IPS DF 6.9 (cell line): ENCODE results near the gene MAD1L1.

ENCODE experiments used
- DNase-seq: peaks from one replicate; pipeline ENCODE4 v3.0.0-alpha.2; 2013; ENCODE audit warnings: low read depth, low spot score
- H3K27ac ChIP-seq: one replicate; pipeline ENCODE4 v1.5.1; 2013; ENCODE audit warnings: low read length, control low read depth
- H3K27me3 ChIP-seq: 2 replicates; pipeline ENCODE4 v1.6.1; 2013; ENCODE audit warnings: mild to moderate bottlenecking, low read length; ENCODE audit not compliant: control insufficient read depth, insufficient read depth
- H3K36me3 ChIP-seq: 2 replicates; pipeline ENCODE4 v1.6.1; 2013; ENCODE audit warnings: low read length; ENCODE audit not compliant: control insufficient read depth, insufficient read depth
- H3K4me1 ChIP-seq: 2 replicates; pipeline ENCODE4 v1.6.1; 2013; ENCODE audit warnings: low read length; ENCODE audit not compliant: control insufficient read depth, insufficient read depth
- H3K4me3 ChIP-seq: 2 replicates; pipeline ENCODE4 v1.5.1; 2013; ENCODE audit warnings: mild to moderate bottlenecking, low read length
- H3K9me3 ChIP-seq: 2 replicates; pipeline ENCODE4 v1.6.1; 2013; ENCODE audit warnings: low read length, inconsistent platforms; ENCODE audit not compliant: control insufficient read depth, insufficient read depth
- WGBS: extraction: QIAGEN DNeasy Blood & Tissue Kit; methylation state at CpG from one replicate; pipeline ENCODE4 v1.1.7; 2013; ENCODE audit warnings: mixed read lengths, missing lambda C conversion rate; ENCODE audit not compliant: insufficient read length, insufficient coverage; 5-methylcytosine and 5-hydroxymethylcytosine counted together

MAD1L1 gene

GRCh38 chr7:2013381-2014311, 219.1 kb downstream of the MAD1L1 start:
- Histone ChIP-seq H3K4me1 (no peaks in the 10 kb centered on the region), H3K9me3 (no peaks in the 10 kb centered on the region), H3K27me3 (no peaks in the 10 kb centered on the region), H3K4me3 (no peak overlapping the region), H3K36me3 (peaks cover 5% of the 10 kb centered on the region; the same call in 1 of the 2 replicates), H3K27ac (no peak overlapping the region)
- DNase-seq = no peak
- no CpG with 5 or more reads among the region's 34 CpGs for WGBS

- DNase-seq = no peak
- no peak overlapping the region for H3K4me3 ChIP-seq
- H3K9me3 ChIP-seq = no peaks in the 10 kb centered on the region
- no peaks in the 10 kb centered on the region for H3K4me1 ChIP-seq
- peaks cover 5% of the 10 kb centered on the region; the same call in 1 of the 2 replicates for H3K36me3 ChIP-seq
- no peak overlapping the region for H3K27ac ChIP-seq
- no peaks in the 10 kb centered on the region for H3K27me3 ChIP-seq
- no CpG with 5 or more reads among the region's 8 CpGs for WGBS
Measured at GRCh38 chr7:2012981-2013380, 219.8 kb downstream of the MAD1L1 start.

GRCh38 chr7:2012044-2012900, 220.5 kb downstream of the MAD1L1 start:
- no CpG with 5 or more reads among the region's 28 CpGs for WGBS
- no peaks in the 10 kb centered on the region for H3K9me3 ChIP-seq
- H3K36me3 ChIP-seq = peaks cover 5% of the 10 kb centered on the region; the same call in 1 of the 2 replicates
- H3K27ac ChIP-seq = no peak overlapping the region
- H3K27me3 ChIP-seq = no peaks in the 10 kb centered on the region
- no peak for DNase-seq
- no peak overlapping the region for H3K4me3 ChIP-seq
- no peaks in the 10 kb centered on the region for H3K4me1 ChIP-seq

GRCh38 chr7:2011266-2012043, 221.3 kb downstream of the MAD1L1 start:
- no CpG with 5 or more reads among the region's 17 CpGs for WGBS
- Histone ChIP-seq H3K4me1 (no peaks in the 10 kb centered on the region), H3K9me3 (no peaks in the 10 kb centered on the region), H3K36me3 (peaks cover 5% of the 10 kb centered on the region; the same call in 1 of the 2 replicates), H3K27me3 (no peaks in the 10 kb centered on the region), H3K4me3 (no peak overlapping the region), H3K27ac (no peak overlapping the region)
- no peak for DNase-seq

GRCh38 chr7:2010551-2011265, 222.0 kb downstream of the MAD1L1 start:
- Histone ChIP-seq H3K36me3 (peaks cover 5% of the 10 kb centered on the region; the same call in 1 of the 2 replicates), H3K27ac (no peak overlapping the region), H3K9me3 (no peaks in the 10 kb centered on the region), H3K4me3 (no peak overlapping the region), H3K4me1 (no peaks in the 10 kb centered on the region), H3K27me3 (no peaks in the 10 kb centered on the region)
- DNase-seq = no peak
- WGBS = no CpG with 5 or more reads among the region's 29 CpGs

GRCh38 chr7:2010101-2010500, 222.6 kb downstream of the MAD1L1 start:
- no CpG with 5 or more reads among the region's 17 CpGs for WGBS
- Histone ChIP-seq H3K4me1 (no peaks in the 10 kb centered on the region), H3K36me3 (peaks cover 5% of the 10 kb centered on the region; the same call in 1 of the 2 replicates), H3K9me3 (no peaks in the 10 kb centered on the region), H3K27ac (no peak overlapping the region), H3K4me3 (no peak overlapping the region), H3K27me3 (no peaks in the 10 kb centered on the region)
- no peak for DNase-seq

- no peak overlapping the region for H3K27ac ChIP-seq
- no CpG with 5 or more reads among the region's 16 CpGs for WGBS
- H3K4me1 ChIP-seq = no peaks in the 10 kb centered on the region
- DNase-seq = no peak
- no peaks in the 10 kb centered on the region for H3K27me3 ChIP-seq
- peaks cover 5% of the 10 kb centered on the region; the same call in 1 of the 2 replicates for H3K36me3 ChIP-seq
- no peaks in the 10 kb centered on the region for H3K9me3 ChIP-seq
- no peak overlapping the region for H3K4me3 ChIP-seq
Measured at GRCh38 chr7:2009541-2010001, 223.2 kb downstream of the MAD1L1 start.

- Histone ChIP-seq H3K27ac (no peak overlapping the region), H3K4me3 (no peak overlapping the region), H3K27me3 (no peaks in the 10 kb centered on the region), H3K9me3 (no peaks in the 10 kb centered on the region), H3K4me1 (no peaks in the 10 kb centered on the region), H3K36me3 (peaks cover 2% of the 10 kb centered on the region; the same call in 1 of the 2 replicates)
- no CpG with 5 or more reads among the region's 25 CpGs for WGBS
- DNase-seq = no peak
Measured at GRCh38 chr7:2008936-2009540, 223.7 kb downstream of the MAD1L1 start.
